ENCODE results near the gene GP1BB.

- TF ChIP-seq CTCF (IDR thresholded peaks at IDR 0.05; ENCODE audit: low read depth, low read length) (no peak), EZH2phosphoT487 (IDR thresholded peaks at IDR 0.05; ENCODE audit: low read depth) (no peak)
Observed at GRCh38 chr22:19743081-19743480, 19.7 kb downstream of the GP1BB start.

Data from OCI-LY3 (cell line).